ENCODE data around the gene CAMLG. TPM values are rescaled to one million over a fixed set of nuclear protein-coding genes. Genes with fewer than 3 reads are reported as not detected.
"Not testable (repeated sequence)": the region's sequence is repeated elsewhere in the genome, so short reads cannot be mapped to it uniquely, and the experiment has no call there.

Gene CAMLG
- 37.1 TPM for polyA plus RNA-seq (2013, experiment 1 of 2; ENCODE audit: insufficient read length)
- 37.6 TPM for polyA plus RNA-seq (2013, experiment 2 of 2; ENCODE audit: insufficient read length)

DNA sequence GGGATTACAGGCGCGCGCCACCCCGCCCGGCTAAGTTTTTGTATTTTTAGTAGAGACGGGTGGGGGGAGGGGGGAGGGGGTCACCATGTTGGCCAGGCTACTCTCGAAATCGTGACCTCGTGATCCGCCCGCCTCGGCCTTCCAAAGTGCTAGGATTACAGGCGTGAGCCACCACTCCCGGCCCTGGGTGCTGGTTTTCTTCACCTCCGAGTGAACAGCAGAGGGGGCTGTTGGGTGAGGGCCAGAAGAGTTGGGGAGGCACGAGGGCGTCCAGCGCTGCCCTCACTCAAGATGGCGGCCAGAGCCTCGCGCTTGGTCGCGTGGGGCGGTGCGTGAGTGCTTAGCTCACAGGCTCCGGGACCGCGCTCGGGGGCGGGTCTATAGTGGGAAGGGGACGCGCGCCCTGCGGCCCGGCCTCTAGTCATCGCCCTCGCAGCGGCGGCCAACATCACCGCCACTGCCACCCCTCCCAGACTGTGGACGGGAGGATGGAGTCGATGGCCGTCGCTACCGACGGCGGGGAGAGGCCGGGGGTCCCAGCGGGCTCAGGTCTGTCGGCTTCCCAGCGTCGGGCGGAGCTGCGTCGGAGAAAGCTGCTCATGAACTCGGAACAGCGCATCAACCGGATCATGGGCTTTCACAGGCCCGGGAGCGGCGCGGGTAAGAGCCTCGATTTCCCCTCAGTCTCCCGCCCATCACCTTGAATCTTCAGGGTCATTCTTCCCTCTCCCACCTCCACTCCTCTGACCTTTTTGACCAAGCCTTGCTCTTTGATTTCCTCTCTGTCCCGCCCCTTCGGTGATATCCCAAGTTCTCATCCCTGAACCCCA is at the start of gene CAMLG:
CAMLG (plus strand) TSS at position 416 of the 830 bp plus-strand sequence; CDS start at position 489, 73 bp downstream.
- peak; percentile 98 for DNase-seq

DNA sequence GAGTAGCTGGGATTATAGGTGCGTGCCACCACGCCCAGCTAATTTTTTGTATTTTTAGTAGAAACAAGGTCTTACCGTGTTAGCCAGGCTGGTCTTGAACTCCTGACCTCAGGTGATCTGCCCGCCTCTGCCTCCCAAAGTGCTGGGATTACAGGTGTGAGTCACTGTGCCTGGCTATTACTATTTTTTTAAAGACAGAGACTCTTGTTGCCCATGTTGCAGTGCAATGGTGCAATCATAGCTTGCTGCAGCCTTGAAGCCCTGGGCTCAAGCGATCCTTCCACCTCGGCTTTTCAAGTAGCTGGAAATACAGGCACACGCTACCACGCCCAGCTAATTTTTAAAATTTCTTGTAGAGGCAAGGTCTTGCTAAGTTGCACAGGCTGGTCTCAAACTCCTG is 48.2 kb upstream of the CAMLG start:
- not testable (repeated sequence) for DNase-seq

DNA sequence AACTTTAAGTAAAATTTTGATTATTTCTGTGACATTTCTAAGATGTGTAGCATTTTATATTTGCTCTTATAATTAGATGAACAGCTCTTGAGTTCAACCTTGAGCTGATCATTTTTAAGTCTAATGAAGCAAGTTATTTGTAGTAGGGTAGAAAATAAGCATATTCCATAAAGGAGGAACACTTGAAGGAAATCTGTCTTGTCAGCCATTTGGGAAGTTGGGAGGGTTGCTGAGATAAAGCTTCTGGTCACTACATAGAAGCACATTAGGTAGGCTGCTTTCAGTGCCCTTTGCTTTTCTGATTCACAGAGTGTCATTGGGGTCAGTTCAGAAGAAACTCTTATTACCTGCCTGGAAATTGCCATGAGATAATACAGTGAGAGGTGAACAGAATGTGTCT is 45.6 kb upstream of the CAMLG start:
- no peak for DNase-seq

DNA sequence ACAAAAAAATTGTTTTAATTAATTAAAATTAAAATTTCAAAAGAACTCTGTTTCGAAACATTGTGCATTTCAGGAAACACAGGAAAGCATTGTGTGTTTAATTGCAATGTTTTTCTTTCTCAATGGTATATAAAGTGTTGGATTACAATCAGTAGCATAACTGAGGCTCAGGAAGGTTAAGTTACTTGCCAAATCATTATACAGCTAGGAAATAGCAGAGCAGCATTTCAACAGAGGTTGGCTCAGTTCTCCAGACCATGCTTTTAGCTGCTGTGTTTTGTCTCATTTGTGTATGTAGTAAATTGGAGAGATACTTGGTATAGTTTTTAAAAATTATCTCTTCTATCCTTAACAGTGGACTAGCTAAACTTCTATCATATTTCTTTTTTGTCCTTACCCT is 30.0 kb upstream of the CAMLG start:
- DNase-seq, result no peak

DNA sequence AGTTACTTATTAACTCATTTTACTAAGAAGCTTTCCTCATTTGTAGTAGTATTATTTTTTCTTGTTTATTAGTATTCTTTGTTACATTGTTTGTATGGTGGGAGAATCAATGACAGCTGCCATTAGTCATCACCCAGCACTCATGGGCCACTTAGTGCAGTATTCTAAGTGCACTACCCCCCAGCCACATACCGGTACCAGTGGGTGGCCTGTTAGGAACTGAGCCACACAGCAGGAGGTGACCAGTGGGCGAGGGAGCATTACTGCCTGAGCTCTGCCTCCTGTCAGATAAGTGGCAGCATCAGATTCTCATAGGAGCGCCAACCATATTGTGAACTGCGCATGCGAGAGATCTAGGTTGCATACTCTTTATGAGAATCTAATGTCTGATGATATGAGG is 24.2 kb upstream of the CAMLG start:
- DNase-seq, result peak; percentile 55

DNA sequence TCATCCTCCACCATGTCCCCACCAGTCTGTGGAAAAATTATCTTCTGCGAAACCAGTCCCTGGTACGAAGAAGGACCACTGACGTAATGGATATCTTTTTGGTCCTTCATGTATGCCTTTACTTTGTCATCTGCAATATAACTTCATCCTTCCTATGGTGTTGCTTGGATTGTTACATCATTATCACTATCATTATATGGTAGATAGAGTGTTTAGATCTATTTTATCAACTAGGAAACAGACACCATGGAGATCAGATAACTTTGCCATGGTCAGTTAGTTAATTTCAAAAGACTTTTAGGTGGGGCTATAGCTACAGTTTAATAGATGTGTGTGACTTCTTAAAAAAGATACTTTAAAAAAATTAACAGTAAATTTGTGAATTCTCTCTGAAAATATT is 23.8 kb upstream of the CAMLG start:
- DNase-seq, result no peak

DNA sequence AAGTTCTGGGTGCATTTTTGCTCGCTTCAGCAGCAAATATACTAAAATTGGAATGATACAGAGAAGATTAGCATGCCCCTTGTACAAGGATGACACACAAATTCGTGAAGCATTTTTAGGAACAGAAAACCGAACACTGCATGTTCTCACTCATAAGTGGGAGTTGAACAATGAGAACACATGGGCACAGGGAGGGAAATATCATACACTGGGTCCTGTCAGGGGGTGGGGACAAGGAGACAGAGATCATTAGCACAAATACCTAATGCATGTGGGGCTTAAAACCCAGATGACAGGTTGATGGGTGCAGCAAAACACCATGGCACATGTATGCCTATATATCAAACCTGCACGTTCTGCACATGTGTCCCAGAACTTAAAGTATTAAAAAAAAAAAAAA is 22.9 kb upstream of the CAMLG start:
- DNase-seq, result not testable (repeated sequence)

DNA sequence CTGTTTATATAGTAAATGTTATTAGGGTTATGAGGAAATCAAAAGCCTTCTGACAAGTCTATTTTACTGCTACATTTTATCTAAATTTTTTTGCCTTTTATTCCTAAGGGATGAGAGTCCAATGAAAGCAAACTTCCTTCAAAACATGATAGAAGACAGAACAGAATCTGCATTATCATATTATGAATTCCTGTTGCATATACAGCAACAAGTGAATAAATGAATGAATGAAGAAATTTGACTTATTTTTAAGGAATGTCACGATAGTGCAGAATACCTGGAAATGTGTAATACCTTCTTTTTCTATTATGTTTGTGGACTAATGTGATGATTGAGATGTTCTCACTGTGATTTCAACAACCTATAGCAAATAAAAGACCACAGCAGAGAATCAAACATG is 13.5 kb upstream of the CAMLG start:
- no peak for DNase-seq

DNA sequence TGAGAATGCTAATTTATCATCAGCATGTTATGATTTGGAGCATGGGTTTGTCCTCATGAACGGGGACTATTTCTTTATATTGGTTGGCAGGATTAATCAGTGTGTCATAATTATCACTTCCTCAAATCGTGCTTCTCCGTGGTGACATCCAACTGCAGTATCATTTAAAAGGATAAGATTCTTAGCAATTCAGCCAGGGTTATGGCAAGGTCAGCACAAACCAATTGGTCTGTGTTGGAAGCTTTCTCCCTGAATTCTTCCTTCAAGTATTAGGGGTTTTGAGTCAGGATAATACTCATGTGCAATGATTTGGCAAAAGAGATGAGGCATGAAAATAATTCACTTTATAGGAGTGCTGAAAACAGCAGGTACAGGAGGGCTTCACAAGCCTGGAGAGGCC is 5.5 kb upstream of the CAMLG start:
- DNase-seq, result no peak

DNA sequence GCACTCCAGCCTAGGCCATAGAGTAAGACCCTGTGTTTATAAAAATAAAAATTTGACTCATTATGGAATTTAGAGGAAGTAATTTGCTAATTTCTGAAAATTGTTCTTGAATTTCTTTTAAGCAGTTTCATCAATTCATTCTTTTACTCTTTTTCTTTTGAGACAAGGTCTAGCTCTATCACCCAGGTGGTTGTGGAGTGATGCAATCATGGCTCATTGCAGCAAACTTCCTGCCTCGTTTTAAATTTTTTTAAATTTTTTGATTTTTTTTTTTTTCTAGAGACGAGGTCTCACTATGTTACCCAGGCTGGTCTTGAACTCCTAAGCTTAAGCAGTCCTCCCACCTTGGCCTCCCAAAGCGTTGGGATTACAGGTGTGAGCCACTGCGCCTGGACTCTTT is 3.1 kb upstream of the CAMLG start:
- DNase-seq, result no peak

DNA sequence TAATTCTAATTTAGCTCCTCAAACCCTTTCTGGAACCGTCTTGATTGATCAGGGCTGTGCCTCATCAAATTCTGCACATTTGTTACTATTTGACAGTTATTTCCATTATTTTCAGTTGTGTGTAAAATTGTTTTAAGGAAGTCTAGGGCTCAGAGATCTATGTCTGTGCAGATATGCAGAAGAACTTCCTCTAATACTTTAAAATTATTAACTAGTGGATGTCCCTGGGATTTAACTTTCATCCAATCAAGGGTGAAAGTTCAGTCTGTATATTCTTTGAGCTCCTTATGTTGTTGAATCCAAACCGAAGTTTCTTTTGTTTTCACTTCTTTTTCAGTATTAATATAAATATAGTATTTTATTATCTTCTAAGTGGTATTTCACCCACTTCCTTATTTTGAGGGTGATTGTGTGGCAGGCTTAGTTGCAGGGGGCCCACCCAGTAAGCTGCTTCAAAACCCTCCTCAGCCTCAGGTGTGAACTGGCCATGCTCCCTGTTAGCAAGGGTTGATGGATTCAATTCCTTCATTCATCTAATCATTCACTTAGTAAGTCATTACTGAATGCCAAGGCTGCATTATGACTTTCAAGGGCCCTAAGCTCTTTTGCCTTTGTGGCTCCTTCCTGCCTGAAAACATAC is 2.1 kb upstream of the CAMLG start:
- DNase-seq, result no peak

DNA sequence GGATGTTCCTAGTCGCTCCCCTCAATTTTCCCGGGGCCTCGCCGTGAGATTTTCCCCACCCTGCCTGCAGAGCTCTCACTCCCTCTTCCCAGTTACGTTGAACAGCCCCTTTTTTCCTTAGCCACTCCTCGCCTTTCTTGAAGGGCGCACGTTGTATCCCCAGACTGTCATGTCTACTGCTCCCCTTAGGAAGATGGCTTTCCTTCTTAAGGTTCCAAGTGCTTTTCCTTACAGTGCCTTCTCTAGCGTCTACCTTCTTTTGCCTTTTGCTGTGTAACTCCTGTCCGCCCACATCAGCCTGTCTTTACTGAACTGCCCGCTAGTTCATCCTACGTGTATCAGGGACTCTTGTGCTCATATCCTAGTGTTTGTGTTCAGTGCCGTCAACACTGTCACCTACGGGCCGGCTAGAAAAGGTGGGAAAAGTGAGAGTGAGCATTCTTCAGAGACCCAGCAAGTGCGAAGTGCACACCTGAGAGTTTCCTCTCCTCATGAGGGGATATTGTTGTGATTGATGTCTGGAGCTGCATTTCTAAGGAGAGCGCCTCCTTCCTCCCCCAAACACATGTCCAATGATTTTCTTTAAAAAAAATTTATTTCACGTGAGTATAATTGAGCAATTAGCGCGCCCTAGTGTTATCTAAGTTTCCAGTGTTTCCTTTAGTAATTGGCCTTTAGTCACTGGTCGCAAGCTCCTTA is 764 bp downstream of the CAMLG start:
- DNase-seq, result peak; percentile 18

DNA sequence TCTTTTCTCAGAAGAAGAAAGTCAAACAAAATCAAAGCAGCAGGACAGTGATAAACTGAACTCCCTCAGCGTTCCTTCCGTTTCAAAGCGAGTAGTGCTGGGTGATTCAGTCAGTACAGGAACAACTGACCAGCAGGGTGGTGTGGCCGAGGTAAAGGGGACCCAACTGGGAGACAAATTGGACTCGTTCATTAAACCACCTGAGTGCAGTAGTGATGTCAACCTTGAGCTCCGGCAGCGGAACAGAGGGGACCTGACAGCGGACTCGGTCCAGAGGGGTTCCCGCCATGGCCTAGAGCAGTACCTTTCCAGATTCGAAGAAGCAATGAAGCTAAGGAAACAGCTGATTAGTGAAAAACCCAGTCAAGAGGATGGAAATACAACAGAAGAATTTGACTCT is 2.7 kb downstream of the CAMLG start:
- no peak for DNase-seq

DNA sequence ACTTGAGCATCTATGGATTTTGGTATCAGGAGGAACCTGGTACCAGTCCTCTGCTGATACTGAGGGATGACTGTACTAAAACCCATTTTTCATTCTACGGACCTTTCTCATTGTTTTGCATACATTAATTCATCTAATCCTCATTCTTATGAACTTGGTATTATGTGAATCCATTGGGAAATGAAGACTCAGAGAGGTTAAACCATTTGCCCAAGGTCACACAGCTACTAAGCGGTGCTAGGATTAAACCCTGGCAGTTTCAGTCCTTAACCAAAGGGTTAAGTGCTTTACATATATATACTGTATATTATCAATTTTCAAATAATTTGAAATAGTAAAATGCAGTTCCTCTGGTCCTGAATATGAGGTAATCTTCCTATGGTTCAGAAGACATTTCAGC is 3.8 kb downstream of the CAMLG start:
- no peak for DNase-seq

DNA sequence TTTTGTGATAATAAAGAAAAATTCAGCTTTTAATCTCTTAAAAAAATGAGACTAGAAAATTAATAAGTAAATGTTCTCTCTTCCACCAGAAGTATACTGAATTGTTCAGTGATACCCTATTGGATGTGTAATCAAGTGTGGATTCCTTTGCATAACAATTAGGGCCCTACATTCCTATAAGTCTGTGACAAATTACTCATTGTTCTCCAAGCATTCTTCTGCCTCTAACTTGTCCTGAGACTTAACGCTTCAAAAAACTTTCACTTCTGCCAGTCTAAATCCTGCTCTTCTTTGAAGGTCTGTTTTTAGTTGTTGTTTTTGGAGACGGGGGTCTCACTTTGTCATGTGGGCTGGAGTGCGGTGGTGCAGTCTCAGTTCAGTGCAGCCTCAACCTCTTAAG is 11.1 kb downstream of the CAMLG start:
- no peak for DNase-seq

DNA sequence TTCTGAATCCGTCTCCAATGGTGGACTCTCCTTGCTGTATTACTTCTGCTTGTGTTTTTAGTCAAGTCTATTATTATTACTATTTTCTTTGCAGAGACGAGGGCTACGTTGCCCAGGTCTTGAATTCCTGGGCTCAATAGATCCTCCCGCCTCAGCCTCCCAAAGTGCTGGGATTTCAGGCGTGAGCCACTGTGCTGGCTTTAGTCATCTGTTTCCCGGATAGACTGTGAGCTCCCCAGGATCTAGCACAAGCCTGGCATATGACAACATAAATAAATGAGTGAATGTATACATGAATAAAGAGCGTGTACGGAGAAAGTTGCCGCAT is 19.8 kb downstream of the CAMLG start:
- DNase-seq, result no peak

DNA sequence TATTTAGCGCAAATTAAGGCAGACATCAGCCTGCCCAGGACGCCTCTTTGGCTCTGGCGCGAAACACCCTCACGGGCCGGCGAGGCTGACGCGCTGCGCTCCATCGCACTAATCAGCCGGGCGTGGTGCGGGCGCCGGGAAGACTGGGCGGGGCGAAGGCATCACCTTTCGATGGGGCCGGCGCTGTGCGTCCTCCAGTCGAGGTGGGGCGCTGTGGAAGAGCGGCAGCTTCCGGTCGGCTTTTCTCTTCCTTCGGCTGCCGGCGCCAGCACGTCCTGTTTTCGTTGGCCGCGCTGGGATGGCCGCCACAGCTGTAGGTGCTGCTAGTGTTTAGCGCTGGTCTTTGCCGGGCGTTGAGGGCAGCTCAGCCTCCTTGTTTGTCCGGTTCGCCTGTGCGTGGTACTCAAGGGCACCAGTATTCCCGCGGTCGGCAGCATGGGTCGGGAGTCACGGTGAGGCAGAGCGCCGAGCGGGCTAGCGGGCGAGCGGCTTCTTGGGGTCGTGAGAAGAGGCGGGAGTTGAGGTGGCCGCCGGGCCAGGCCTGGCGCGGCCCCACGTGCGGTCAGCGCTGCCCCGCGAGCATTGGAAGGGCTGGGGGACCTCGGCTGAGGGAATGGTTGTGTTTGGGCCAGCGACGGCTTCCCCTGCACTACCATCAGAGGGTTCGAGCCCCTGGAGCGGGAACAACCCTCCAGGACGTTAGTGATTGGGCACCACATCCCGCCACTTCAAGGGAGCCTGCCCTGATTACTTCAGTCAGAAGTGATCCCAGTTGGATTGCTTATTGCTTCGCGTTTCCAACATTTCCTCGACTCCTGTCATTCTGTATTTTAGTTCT is 20.4 kb downstream of the CAMLG start, which contains the start of gene DDX46:
DDX46 (plus strand) TSS at position 276 of the 838 bp plus-strand sequence; CDS start at position 436, 160 bp downstream.
- DNase-seq, result peak; percentile 92

DNA sequence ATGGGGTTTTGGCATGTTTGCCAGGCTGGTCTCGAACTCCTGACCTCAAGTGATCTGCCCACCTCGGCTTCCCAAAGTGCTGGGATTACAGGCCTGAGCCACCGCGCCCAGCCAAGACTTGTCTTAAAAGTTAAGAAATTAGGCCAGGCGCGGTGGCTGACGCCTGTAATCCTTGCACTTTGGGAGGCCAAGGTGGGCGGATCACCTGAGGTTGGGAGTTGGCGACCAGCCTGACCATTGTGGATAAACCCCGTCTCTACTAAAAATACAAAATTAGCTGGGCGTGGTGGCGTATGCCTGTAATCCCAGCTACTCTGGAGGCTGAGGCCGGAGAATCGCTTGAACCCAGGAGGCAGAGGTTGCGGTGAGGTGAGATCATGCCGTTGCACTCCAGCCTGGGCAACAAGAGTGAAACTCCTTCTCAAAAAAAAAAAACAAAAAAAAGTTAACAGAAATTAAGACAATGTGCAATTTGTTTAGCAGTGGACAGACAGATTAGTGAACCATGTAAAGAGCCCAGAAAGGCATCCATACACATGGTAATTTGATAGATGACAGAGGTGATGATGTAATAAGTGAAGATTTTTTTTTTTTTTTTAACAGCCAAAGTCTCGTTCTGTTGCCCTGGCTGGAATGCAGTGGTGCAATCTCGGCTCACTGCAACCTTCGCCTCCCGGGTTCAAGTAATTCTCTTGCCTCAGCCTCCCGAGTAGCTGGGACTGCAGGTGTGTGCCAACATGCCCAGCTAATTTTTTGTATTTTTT is 29.4 kb downstream of the CAMLG start:
- DNase-seq, result not testable (repeated sequence)

DNA sequence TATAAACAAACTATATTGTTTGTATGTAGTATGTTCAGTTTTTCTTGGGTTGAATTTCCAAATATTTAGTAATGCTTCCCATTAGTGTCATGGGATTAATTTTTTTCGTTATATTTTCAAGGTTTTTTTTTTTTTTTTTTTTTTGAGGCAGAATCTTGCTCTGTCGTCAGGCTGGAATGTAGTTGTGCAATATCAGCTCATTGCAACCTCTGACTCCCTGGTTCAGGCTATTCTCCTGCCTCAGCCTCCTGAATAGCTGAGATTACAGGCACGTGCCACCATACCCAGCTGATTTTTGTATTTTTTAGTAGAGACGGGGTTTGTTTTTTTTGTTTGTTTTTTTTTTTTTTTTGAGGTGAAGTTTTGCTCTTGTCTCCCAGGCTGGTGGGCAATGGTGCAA is 30.9 kb downstream of the CAMLG start:
- DNase-seq, result peak; percentile 40

DNA sequence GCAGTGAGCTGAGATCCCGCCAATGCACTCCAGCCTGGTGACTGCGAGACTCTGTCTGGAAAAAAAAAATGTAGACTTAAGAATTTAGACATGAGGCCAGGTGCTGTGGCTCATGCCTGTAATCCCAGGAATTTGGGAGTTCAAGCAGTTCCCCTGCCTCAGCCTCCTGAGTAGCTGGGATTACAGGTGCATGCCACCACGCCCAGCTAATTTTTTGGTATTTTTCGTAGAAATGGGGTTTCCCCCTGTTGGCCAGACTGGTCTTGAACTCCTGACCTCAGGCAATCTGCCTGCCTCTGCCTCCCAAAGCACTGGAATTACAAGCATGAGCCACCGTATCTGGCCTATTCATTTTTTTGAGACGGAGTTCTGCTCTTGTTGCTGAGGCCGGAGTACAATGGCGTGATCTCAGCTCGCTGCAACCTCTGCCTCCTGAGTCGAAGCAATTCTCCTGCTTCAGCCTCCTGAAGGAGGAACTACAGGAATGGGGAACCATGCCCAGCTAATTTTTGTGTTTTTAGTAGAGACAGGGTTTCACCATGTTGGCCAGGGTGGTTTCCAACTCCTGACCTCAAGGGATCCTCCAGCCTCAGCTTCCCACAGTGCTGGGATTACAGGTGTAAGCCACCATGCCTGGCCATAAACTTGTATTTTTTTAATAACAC is 34.2 kb downstream of the CAMLG start:
- DNase-seq, result no peak

DNA sequence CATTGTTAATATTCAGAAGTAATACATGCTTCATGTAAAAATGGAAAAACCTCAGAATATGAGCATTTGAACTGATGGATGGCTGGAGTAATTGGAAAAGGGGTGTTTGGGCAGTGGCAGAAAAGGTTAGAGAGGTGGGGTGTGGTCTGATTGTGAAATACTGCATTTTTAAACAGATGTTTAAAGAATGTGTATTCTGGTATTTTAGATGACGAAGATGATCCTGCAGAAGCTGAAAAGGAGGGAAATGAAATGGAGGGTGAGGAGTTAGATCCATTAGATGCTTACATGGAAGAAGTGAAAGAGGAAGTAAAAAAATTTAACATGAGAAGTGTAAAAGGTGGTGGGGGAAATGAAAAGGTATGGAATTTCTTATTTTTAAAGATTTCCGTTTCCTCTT is 39.0 kb downstream of the CAMLG start:
- no peak for DNase-seq

Data from fibroblast of skin of scalp (primary cell).